ENCODE results near the gene USP40.

GRCh38 chr2:233519787-233520611 is 46.6 kb downstream of the USP40 start:
- TF ChIP-seq, protein P1, sequence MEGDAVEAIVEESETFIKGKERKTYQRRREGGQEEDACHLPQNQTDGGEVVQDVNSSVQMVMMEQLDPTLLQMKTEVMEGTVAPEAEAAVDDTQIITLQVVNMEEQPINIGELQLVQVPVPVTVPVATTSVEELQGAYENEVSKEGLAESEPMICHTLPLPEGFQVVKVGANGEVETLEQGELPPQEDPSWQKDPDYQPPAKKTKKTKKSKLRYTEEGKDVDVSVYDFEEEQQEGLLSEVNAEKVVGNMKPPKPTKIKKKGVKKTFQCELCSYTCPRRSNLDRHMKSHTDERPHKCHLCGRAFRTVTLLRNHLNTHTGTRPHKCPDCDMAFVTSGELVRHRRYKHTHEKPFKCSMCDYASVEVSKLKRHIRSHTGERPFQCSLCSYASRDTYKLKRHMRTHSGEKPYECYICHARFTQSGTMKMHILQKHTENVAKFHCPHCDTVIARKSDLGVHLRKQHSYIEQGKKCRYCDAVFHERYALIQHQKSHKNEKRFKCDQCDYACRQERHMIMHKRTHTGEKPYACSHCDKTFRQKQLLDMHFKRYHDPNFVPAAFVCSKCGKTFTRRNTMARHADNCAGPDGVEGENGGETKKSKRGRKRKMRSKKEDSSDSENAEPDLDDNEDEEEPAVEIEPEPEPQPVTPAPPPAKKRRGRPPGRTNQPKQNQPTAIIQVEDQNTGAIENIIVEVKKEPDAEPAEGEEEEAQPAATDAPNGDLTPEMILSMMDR (IDR thresholded peaks at IDR 0.05), result no peak
- no peak for TF ChIP-seq EZH2phosphoT487 (IDR thresholded peaks at IDR 0.05)
